Vagina (tissue), 2 donors: ENCODE data around the gene INPP4B.

ENCODE experiments used
- POLR2A ChIP-seq, 2 donors: fragments of 450-650 bp; IDR thresholded peaks; one replicate each; pipeline ENCODE4 v1.6.1; 2017; ENCODE audit warnings: antibody characterized with exemption in 2 of 2, mild to moderate bottlenecking in 2 of 2, moderate library complexity in 2 of 2
- POLR2AphosphoS5 ChIP-seq, 2 donors: sonication (generic); formaldehyde crosslinking; IDR thresholded peaks; one replicate each; pipeline ENCODE4 v1.9.0; 2017; ENCODE audit warnings: antibody characterized with exemption in 2 of 2, mild to moderate bottlenecking in 2 of 2, low read depth in 1 of 2; ENCODE audit not compliant: insufficient read depth in 1 of 2
- TF ChIP-seq, protein P1 (sequence below), 3 experiments: fragments of 450-650 bp in 2 of 3; fragments of 200-600 bp in 1 of 3; sonication (generic) in 1 of 3; IDR thresholded peaks; one replicate each; pipeline ENCODE4 v1.5.1; 2017 to 2019; ENCODE audit warnings: antibody characterized with exemption in 3 of 3, mild to moderate bottlenecking in 2 of 3, moderate library complexity in 2 of 3

DNA sequence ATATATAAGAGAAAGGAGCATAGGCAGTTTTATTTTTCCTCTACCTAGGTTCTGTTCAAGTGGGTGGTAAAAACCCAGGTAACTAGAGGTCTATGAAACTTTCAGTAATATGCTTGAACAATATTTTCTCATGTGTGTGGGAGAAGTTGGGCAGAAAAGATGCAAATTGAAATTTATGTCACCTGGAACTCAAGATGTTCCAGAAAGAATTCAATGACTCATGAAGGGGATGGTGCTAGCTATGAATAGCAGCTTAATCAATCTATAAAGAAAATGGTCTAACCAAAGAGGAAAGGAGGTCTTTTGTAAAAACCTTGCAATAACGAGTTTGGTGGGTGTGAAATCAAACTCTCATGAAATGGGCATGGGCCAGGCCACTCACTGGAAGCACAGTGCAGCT is 263.8 kb downstream of the INPP4B start:
- TF ChIP-seq, protein P1, sequence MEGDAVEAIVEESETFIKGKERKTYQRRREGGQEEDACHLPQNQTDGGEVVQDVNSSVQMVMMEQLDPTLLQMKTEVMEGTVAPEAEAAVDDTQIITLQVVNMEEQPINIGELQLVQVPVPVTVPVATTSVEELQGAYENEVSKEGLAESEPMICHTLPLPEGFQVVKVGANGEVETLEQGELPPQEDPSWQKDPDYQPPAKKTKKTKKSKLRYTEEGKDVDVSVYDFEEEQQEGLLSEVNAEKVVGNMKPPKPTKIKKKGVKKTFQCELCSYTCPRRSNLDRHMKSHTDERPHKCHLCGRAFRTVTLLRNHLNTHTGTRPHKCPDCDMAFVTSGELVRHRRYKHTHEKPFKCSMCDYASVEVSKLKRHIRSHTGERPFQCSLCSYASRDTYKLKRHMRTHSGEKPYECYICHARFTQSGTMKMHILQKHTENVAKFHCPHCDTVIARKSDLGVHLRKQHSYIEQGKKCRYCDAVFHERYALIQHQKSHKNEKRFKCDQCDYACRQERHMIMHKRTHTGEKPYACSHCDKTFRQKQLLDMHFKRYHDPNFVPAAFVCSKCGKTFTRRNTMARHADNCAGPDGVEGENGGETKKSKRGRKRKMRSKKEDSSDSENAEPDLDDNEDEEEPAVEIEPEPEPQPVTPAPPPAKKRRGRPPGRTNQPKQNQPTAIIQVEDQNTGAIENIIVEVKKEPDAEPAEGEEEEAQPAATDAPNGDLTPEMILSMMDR (IDR thresholded peaks at IDR 0.05) = no peak
- TF ChIP-seq POLR2AphosphoS5 (IDR thresholded peaks at IDR 0.05; ENCODE audit: insufficient read depth in 1 of 2, low read depth in 1 of 2) (no peak), POLR2A (IDR thresholded peaks at IDR 0.05) (no peak)
